H9 (cell line): ENCODE results near the gene SARNP. TPM values are rescaled to one million over a fixed set of nuclear protein-coding genes. Genes with fewer than 3 reads are reported as not detected.

Experiments used
- DNase-seq: peaks from one replicate; pipeline ENCODE4 v3.0.0-alpha.2; 2017
- H2AFZ ChIP-seq: one replicate; pipeline ENCODE4 v1.6.1; 2013; ENCODE audit warnings: mild to moderate bottlenecking, low read length, control low read depth, moderate library complexity
- H2AK5ac ChIP-seq: 2 replicates; pipeline ENCODE4 v1.6.1; 2013; ENCODE audit warnings: low read length, control low read depth, mixed read lengths; ENCODE audit not compliant: insufficient read length
- H2BK120ac ChIP-seq: one replicate; pipeline ENCODE4 v1.6.1; 2013; ENCODE audit warnings: low read depth, mild to moderate bottlenecking, low read length, control low read depth, inconsistent platforms; ENCODE audit not compliant: poor library complexity, severe bottlenecking
- H2BK12ac ChIP-seq: 2 replicates; pipeline ENCODE4 v1.6.1; 2013; ENCODE audit warnings: low read length, control low read depth, mixed read lengths, low read depth; ENCODE audit not compliant: insufficient read length
- H2BK15ac ChIP-seq: 2 replicates; pipeline ENCODE4 v1.6.1; 2013; ENCODE audit warnings: low read depth, low read length, control low read depth
- H2BK20ac ChIP-seq: one replicate; pipeline ENCODE4 v1.6.1; 2013; ENCODE audit warnings: low read depth, mild to moderate bottlenecking, low read length, control low read depth, inconsistent platforms; ENCODE audit not compliant: poor library complexity, severe bottlenecking
- H2BK5ac ChIP-seq: 2 replicates; pipeline ENCODE4 v1.6.1; 2013; ENCODE audit warnings: low read length, control low read depth, mixed read lengths; ENCODE audit not compliant: insufficient read length
- H3K14ac ChIP-seq: 2 replicates; pipeline ENCODE4 v1.6.1; 2013; ENCODE audit warnings: low read length, control low read depth; ENCODE audit not compliant: insufficient read depth
- H3K18ac ChIP-seq: 2 replicates; pipeline ENCODE4 v1.6.1; 2013; ENCODE audit warnings: low read depth, mild to moderate bottlenecking, mixed read lengths, low read length, control low read depth; ENCODE audit not compliant: insufficient read length
- H3K23ac ChIP-seq: 2 replicates; pipeline ENCODE4 v1.6.1; 2013; ENCODE audit warnings: low read length, control low read depth, mixed read lengths, low read depth; ENCODE audit not compliant: insufficient read length
- H3K23me2 ChIP-seq: 2 replicates; pipeline ENCODE4 v1.6.1; 2013; ENCODE audit warnings: low read depth, mild to moderate bottlenecking, mixed read lengths, low read length, control low read depth; ENCODE audit not compliant: insufficient read length, poor library complexity, severe bottlenecking
- H3K27ac ChIP-seq: 2 replicates; pipeline ENCODE4 v1.5.1; 2013; ENCODE audit warnings: low read length, control low read depth, mixed read lengths, low read depth; ENCODE audit not compliant: insufficient read length
- H3K27me3 ChIP-seq: 2 replicates; pipeline ENCODE4 v1.6.1; 2013; ENCODE audit warnings: low read length, control low read depth, inconsistent platforms; ENCODE audit not compliant: insufficient read depth
- H3K4ac ChIP-seq: 2 replicates; pipeline ENCODE4 v1.6.1; 2013; ENCODE audit warnings: low read depth, mild to moderate bottlenecking, control low read depth, inconsistent platforms, low read length, moderate library complexity
- H3K4me1 ChIP-seq: 2 replicates; pipeline ENCODE4 v1.6.1; 2013; ENCODE audit warnings: low read length, control low read depth, inconsistent platforms; ENCODE audit not compliant: insufficient read depth
- H3K4me2 ChIP-seq: 2 replicates; pipeline ENCODE4 v1.6.1; 2013; ENCODE audit warnings: low read length, control low read depth, mixed read lengths; ENCODE audit not compliant: insufficient read length, insufficient read depth
- H3K56ac ChIP-seq: 2 replicates; pipeline ENCODE4 v1.6.1; 2013; ENCODE audit warnings: low read depth, mild to moderate bottlenecking, mixed read lengths, low read length, control low read depth; ENCODE audit not compliant: insufficient read length
- H3K79me1 ChIP-seq: 2 replicates; pipeline ENCODE4 v1.6.1; 2013; ENCODE audit warnings: low read depth, mild to moderate bottlenecking, moderate library complexity, low read length, control low read depth, inconsistent platforms; ENCODE audit not compliant: insufficient read depth, poor library complexity, severe bottlenecking
- H3K79me2 ChIP-seq: 2 replicates; pipeline ENCODE4 v1.6.1; 2013; ENCODE audit warnings: low read length, control low read depth, inconsistent platforms; ENCODE audit not compliant: insufficient read depth
- H3K9ac ChIP-seq: 2 replicates; pipeline ENCODE4 v1.6.1; 2013; ENCODE audit warnings: low read length, control low read depth, mixed read lengths; ENCODE audit not compliant: insufficient read length; ENCODE audit errors: extremely low read depth
- H3K9me3 ChIP-seq: one replicate; pipeline ENCODE4 v1.6.1; 2013; ENCODE audit warnings: low read depth, low read length, inconsistent platforms; ENCODE audit not compliant: control insufficient read depth
- H3T11ph ChIP-seq: one replicate; pipeline ENCODE4 v1.6.1; 2013; ENCODE audit warnings: mild to moderate bottlenecking, low read length, control low read depth, inconsistent platforms
- H4K20me1 ChIP-seq: one replicate; pipeline ENCODE4 v1.6.1; 2013; ENCODE audit not compliant: control insufficient read depth, insufficient read length, insufficient read depth
- H4K5ac ChIP-seq: 2 replicates; pipeline ENCODE4 v1.6.1; 2013; ENCODE audit warnings: low read depth, mild to moderate bottlenecking, mixed read lengths, low read length, control low read depth; ENCODE audit not compliant: insufficient read length
- H4K8ac ChIP-seq: replicated peaks from 2 replicates; pipeline ENCODE4 v1.6.1; 2013; ENCODE audit warnings: low read length, control low read depth, mixed read lengths, low read depth; ENCODE audit not compliant: insufficient read length
- H4K91ac ChIP-seq: 2 replicates; pipeline ENCODE4 v1.6.1; 2013; ENCODE audit warnings: low read depth, mild to moderate bottlenecking, moderate library complexity, mixed read lengths, low read length, control low read depth; ENCODE audit not compliant: insufficient read length
- H3K27ac Mint-ChIP-seq, 3 experiments: 2 replicates in 2 of 3; 3 replicates in 1 of 3; pipeline ENCODE4 v1.8.0; 2020 to 2021; ENCODE audit warnings: mixed read lengths in 3 of 3, mild to moderate bottlenecking in 1 of 3, moderate library complexity in 1 of 3
- H3K27me3 Mint-ChIP-seq: 2 replicates; pipeline ENCODE4 v1.8.0; 2021; ENCODE audit warnings: low read depth, mild to moderate bottlenecking, moderate library complexity, mixed read lengths
- H3K36me3 Mint-ChIP-seq, 3 experiments: 2 replicates in 2 of 3; 3 replicates in 1 of 3; pipeline ENCODE4 v1.8.0; 2020 to 2021; ENCODE audit warnings: low read depth in 3 of 3, mixed read lengths in 3 of 3; ENCODE audit not compliant: insufficient read depth in 1 of 3
- H3K4me1 Mint-ChIP-seq, 2 experiments: 2 replicates each; pipeline ENCODE4 v1.8.0; 2020; ENCODE audit warnings: mixed read lengths in 2 of 2
- H3K4me3 Mint-ChIP-seq, 2 experiments: 2 replicates in 1 of 2; 3 replicates in 1 of 2; pipeline ENCODE4 v1.8.0; 2020 to 2021; ENCODE audit warnings: mild to moderate bottlenecking in 2 of 2, mixed read lengths in 2 of 2, moderate library complexity in 1 of 2
- H3K9me3 Mint-ChIP-seq, 2 experiments: 2 replicates in 1 of 2; 3 replicates in 1 of 2; pipeline ENCODE4 v1.8.0; 2020; ENCODE audit warnings: mild to moderate bottlenecking in 2 of 2, mixed read lengths in 2 of 2, moderate library complexity in 1 of 2
- WGBS: extraction: QIAGEN DNeasy Blood & Tissue Kit; methylation state at CpG from one replicate; pipeline ENCODE4 v1.1.7; 2013; ENCODE audit warnings: missing lambda C conversion rate, low lambda C conversion rate, mixed read lengths; ENCODE audit not compliant: insufficient read length; ENCODE audit errors: extremely low coverage; 5-methylcytosine and 5-hydroxymethylcytosine counted together
- total RNA-seq: library from RNA; stranded (reverse); gene quantifications from 2 replicates; pipeline ENCODE4 v1.2.1, GENCODE V29; 2021
- TF ChIP-seq, protein P1 (sequence below): fragments of 200-600 bp; sonication (generic); conservative IDR thresholded peaks from 3 replicates; pipeline ENCODE4 v1.8.0; 2021; ENCODE audit warnings: antibody characterized with exemption, mild to moderate bottlenecking

SARNP gene
- total RNA-seq, 1 experiment from 2014 or later, result 127 TPM

- H2AK5ac ChIP-seq, result no peak overlapping the region
- no peak overlapping the region for H3K4me2 ChIP-seq
- TF ChIP-seq, protein P1, sequence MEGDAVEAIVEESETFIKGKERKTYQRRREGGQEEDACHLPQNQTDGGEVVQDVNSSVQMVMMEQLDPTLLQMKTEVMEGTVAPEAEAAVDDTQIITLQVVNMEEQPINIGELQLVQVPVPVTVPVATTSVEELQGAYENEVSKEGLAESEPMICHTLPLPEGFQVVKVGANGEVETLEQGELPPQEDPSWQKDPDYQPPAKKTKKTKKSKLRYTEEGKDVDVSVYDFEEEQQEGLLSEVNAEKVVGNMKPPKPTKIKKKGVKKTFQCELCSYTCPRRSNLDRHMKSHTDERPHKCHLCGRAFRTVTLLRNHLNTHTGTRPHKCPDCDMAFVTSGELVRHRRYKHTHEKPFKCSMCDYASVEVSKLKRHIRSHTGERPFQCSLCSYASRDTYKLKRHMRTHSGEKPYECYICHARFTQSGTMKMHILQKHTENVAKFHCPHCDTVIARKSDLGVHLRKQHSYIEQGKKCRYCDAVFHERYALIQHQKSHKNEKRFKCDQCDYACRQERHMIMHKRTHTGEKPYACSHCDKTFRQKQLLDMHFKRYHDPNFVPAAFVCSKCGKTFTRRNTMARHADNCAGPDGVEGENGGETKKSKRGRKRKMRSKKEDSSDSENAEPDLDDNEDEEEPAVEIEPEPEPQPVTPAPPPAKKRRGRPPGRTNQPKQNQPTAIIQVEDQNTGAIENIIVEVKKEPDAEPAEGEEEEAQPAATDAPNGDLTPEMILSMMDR, result no peak
- H2BK15ac ChIP-seq, result no peak overlapping the region
- H3K36me3 Mint-ChIP-seq, result peaks cover 20 to 59% (median 37%) of the 10 kb centered on the region in 3 experiments; a peak in 6 of 7 replicates
- H3K56ac ChIP-seq, result no peak overlapping the region
- H3K23me2 ChIP-seq, result no peaks in the 10 kb centered on the region
- H3K27me3 Mint-ChIP-seq, result no peaks in the 10 kb centered on the region
- 0 out of 2 replicates have a peak, but pooled peaks cover 3% of the 10 kb centered on the region for H3K4me1 ChIP-seq
- H3K9me3 Mint-ChIP-seq, result no peaks in the 10 kb centered on the region
- no peak overlapping the region for H3K27ac ChIP-seq
- H3K14ac ChIP-seq, result no peak overlapping the region
- H4K91ac ChIP-seq, result no peak overlapping the region
- H3K23ac ChIP-seq, result no peak overlapping the region
- H3K79me2 ChIP-seq, result no peaks in the 10 kb centered on the region
- H3T11ph ChIP-seq, result no peak overlapping the region
- H2BK12ac ChIP-seq, result no peak overlapping the region
- no peak overlapping the region for H4K8ac ChIP-seq
- no peak overlapping the region for H4K5ac ChIP-seq
- no peak overlapping the region for H3K9ac ChIP-seq
- H2AFZ ChIP-seq, result no peak overlapping the region
- no peaks in the 10 kb centered on the region for H3K9me3 ChIP-seq
- peaks cover 9 to 14% of the 10 kb centered on the region in 2 experiments for H3K4me1 Mint-ChIP-seq
- H3K4ac ChIP-seq, result no peak overlapping the region
- no peaks in the 10 kb centered on the region for H4K20me1 ChIP-seq
- H3K27me3 ChIP-seq, result no peaks in the 10 kb centered on the region
- H2BK120ac ChIP-seq, result no peak overlapping the region
- H2BK20ac ChIP-seq, result no peak overlapping the region
- H3K79me1 ChIP-seq, result no peaks in the 10 kb centered on the region
- no peak overlapping the region for H3K4me3 Mint-ChIP-seq
- DNase-seq, result no peak
- WGBS, result no CpG with 5 or more reads among the region's 5 CpGs
- H3K27ac Mint-ChIP-seq, result peak overlapping the region; percentile 16 to 36 (median 26); a peak in 5 of 7 replicates
- H3K18ac ChIP-seq, result no peak overlapping the region
- H2BK5ac ChIP-seq, result no peak overlapping the region
Measured at GRCh38 chr12:55765736-55766290, 51.7 kb downstream of the SARNP start.
